ENCODE results near the gene CEPT1.

Gene CEPT1

DNA sequence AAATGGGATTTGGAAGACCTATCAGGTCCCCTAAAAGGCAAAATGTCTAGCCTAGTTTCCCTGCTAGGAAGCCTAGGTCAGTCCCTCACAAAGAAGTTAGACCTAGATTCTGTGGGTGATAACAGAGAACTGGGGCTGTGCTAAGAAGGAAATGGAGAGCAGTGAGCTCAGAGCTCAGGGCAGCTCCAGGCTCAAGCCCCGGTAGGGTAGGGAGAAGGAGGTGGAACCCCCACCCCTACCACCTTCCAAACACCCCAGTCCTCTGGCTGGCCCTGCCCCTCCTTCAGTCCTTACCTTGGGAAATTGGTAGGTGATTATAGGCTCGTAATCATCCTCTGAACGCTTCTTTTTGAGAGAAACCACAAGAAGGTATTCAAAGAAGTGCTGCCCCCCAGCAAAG is 59.3 kb downstream of the CEPT1 start:
- TF ChIP-seq, protein P1, sequence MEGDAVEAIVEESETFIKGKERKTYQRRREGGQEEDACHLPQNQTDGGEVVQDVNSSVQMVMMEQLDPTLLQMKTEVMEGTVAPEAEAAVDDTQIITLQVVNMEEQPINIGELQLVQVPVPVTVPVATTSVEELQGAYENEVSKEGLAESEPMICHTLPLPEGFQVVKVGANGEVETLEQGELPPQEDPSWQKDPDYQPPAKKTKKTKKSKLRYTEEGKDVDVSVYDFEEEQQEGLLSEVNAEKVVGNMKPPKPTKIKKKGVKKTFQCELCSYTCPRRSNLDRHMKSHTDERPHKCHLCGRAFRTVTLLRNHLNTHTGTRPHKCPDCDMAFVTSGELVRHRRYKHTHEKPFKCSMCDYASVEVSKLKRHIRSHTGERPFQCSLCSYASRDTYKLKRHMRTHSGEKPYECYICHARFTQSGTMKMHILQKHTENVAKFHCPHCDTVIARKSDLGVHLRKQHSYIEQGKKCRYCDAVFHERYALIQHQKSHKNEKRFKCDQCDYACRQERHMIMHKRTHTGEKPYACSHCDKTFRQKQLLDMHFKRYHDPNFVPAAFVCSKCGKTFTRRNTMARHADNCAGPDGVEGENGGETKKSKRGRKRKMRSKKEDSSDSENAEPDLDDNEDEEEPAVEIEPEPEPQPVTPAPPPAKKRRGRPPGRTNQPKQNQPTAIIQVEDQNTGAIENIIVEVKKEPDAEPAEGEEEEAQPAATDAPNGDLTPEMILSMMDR (IDR thresholded peaks at IDR 0.05; ENCODE audit: insufficient read depth, missing control alignments), result no peak
- DNase-seq (ENCODE audit: insufficient read length, low spot score) (no peak), FAIRE-seq (no peak)

DNA sequence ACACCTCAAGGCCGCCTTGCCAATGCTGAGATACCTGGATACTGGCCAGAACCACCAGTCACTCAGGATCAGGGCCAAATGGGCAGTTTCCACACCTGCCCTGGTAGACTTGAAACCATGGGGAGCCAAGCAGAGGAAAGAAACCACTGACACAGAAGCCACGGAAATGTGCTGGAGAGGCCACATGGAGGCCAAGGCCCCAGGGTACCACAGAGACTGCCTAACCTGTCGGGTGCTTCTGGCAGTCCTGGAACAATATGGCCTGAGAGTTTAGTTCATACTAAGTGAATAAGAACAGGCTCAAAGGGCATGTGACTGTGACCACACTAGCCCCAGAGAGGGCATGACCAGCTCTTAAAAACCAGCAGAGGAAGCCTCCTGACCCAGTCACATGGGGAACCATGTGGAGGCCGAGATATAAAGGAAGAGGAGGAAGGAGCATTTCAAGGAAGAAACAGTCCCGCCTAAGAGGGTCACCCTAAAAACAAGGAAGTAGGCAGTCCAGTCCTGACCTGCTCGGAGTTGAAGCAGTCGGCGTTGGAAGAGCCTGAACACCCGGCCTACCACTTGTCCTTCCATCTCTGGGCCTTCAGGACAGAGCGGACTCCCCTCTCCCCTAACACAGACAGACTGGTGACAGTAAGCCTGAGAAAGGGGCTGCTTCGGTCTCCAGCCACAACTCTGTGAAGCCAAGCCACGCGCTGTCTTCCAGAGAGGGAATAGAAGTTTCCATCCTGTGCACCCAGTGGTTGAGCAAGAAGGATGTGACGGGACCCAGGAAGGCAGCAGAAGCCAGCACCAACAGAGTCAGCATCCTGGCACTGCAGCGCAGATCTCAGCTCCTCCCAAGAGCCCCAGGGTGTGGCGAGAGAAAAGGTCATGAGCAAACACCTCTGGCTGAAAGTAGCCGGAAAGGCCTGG is 60.1 kb downstream of the CEPT1 start, which contains the start of gene DENND2D:
TSS of gene DENND2D (minus strand) at position 766 of the 921 bp plus-strand sequence. CDS start at position 579, 187 bp downstream.
- DNase-seq (ENCODE audit: insufficient read length, low spot score) (no peak), FAIRE-seq (no peak)

DNA sequence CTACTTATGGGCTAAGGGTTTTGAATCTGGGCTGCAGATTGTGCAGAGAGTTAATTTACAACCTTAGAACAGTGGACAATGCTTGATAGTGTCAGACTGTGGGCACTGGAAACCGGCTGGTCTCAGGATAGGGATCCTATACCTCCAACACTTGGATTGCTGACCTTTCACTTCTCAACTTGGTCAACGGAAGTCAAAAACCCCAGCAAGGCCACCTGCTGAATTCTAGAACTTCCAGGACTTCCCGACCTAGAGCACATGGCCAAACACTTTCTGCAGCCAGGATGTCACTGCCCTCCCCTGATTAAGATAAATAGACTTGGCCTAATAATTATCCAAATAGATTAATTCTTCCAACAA is 60.8 kb downstream of the CEPT1 start:
- FAIRE-seq (no peak), DNase-seq (ENCODE audit: insufficient read length, low spot score) (no peak)
- TF ChIP-seq, protein P1 (IDR thresholded peaks at IDR 0.05; ENCODE audit: insufficient read depth, missing control alignments), result no peak

More for the DNA sequence above, 60.1 kb downstream of the CEPT1 start, which contains the start of gene DENND2D:
- TF ChIP-seq, protein P1 (IDR thresholded peaks at IDR 0.05; ENCODE audit: insufficient read depth, missing control alignments), result no peak

DNA sequence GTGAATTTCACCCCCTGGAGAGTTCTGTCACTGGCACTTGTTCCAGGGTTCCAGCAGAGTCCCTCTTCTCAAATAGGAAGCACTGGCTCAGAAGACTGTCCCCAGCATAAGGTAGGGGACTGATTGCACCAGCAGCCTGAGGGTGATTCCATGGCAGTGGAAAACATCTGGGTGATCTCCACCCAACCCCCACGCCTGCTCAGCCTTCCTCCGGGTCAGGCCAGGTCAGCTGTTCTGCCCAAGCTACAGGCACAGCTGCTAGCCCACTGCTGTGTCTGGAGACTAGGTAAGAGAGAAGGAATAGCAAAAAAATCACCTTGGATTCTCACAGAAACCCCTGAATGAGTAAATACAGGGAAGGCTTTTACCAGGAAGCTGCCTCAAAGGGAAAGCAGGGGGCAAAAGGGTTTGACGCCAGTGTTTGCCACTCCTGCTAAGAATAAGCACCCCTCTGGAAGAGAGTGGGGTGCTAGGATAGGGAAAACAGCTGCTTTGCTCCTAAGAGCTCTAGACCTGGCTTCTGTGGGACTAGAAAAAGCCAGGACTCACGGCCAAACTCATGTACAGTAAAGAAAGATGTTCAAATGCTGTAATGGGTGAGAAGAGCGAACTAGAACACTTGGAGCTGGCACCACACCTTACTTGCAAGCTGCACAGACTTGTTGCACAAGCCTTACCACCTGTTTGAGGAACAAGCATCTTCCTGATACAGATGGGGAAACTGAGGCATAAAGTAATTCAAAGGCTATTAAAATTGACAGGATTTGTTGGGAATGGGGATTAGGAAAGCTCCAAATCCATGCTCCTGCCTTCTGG is 61.5 kb downstream of the CEPT1 start:
- TF ChIP-seq, protein P1 (IDR thresholded peaks at IDR 0.05; ENCODE audit: insufficient read depth, missing control alignments), result no peak
- FAIRE-seq, result no peak
- DNase-seq (ENCODE audit: insufficient read length, low spot score), result no peak

DNA sequence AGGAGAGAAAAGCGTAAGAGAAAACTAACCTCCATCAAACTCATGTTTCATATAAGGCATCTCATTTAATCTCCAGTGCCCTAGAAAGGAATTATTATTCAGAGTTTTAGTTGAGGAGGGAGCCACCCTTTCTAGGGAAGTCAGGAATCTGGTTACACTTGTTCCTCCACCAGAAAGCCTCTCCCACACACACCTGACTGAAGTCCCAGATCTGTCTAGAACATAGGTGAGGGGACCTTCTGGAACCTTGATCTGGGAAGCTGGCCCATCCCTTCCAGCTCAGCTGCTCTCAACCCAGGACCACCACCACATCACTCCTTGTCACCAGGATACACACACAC is 62.3 kb downstream of the CEPT1 start:
- TF ChIP-seq, protein P1 (IDR thresholded peaks at IDR 0.05; ENCODE audit: insufficient read depth, missing control alignments), result no peak
- no peak for DNase-seq (ENCODE audit: insufficient read length, low spot score)
- no peak for FAIRE-seq

DNA sequence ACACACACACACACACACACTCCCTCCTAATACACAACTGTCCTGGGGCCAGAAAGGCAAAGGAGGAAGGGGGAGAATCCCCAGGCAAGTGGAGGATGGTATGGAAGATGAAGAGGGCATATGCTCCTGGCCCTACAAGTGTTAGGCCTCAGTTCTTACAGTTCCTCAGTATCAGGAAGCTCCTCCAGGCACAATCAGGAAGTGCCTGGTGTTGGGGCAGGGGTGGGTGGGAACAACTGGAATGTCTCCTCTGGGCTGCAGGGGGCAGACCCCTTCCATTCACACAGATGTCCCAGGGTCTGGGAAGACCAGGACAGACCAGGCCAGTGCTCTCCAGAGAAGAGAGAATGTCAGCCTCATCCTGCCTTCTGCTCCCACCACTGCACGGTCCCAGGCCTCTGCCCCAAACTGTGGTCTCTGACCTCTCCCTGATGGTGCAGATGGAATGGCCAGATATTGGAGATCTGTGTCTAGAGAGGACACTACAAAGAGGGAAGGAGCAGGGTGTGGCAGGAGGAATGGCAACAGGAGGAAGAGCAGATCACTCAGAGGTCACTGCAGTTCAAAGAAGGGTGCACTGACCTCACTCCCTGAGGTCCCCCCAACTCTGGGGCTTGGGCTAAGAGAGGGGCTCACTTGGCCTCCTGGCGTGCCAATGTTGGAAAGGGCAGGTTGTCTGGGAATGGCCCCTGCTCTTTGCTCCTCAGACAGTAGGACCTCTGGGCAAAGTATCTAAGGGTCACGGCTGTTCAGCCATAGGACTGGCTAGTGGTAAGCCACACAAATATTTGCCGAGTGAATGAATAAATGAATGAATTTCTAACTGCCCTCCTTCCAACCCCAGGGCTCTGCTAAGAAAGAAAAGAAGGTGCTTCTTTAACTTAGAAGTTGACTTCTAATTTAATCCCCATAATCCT is 62.9 kb downstream of the CEPT1 start:
- FAIRE-seq, result no peak
- TF ChIP-seq, protein P1 (IDR thresholded peaks at IDR 0.05; ENCODE audit: insufficient read depth, missing control alignments), result no peak
- DNase-seq (ENCODE audit: insufficient read length, low spot score), result no peak
